AG09319 (cell line): ENCODE measurements around the gene WDR43.

ENCODE experiments used
- DNase-seq: peaks from one replicate; pipeline ENCODE4 v3.0.0-alpha.2; 2010; ENCODE audit warnings: low read depth; ENCODE audit errors: extremely low read depth
- TF ChIP-seq, protein P1 (sequence below): IDR thresholded peaks from 2 replicates; pipeline ENCODE4 v1.5.1; 2011; ENCODE audit warnings: low read depth, mild to moderate bottlenecking, inconsistent platforms, low read length, moderate library complexity

WDR43 gene

DNA sequence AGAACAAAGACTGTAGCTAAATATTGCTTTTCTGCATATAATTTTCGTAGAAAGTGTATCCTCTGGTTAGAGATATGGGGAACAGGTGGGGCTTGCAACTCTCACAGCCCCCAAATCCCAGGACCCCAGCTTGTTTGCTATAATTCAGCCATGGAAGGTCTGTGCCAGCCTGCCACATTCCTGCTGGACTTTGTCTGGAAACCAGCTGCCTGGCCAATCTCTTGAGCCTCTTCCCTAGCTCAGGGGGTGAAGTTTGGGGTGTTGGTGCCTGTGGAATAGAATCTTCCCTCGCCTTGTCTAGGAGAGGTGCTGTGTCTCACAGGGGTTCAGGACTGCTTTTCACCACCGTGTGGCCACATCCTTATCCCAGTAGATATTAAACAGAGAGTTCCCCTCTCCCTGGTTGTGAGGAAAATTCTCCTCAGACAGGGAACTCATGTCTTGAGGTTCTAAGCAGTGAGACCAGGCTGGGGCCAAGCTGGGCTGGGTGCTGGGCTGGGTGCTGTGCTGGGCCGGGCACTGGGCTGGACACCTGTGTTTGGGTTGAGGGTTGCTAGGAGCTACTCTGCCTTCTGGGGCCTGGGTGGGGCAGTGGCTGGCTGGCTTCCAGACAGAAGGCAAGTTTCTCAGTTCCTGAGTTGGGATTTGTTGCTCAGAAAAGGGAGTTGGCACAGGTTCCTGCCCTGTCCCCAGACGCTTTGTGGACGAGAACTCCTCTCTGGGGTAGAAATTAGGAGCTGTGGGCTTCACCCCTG is 98.9 kb downstream of the WDR43 start:
- DNase-seq, result no peak
- TF ChIP-seq, protein P1, sequence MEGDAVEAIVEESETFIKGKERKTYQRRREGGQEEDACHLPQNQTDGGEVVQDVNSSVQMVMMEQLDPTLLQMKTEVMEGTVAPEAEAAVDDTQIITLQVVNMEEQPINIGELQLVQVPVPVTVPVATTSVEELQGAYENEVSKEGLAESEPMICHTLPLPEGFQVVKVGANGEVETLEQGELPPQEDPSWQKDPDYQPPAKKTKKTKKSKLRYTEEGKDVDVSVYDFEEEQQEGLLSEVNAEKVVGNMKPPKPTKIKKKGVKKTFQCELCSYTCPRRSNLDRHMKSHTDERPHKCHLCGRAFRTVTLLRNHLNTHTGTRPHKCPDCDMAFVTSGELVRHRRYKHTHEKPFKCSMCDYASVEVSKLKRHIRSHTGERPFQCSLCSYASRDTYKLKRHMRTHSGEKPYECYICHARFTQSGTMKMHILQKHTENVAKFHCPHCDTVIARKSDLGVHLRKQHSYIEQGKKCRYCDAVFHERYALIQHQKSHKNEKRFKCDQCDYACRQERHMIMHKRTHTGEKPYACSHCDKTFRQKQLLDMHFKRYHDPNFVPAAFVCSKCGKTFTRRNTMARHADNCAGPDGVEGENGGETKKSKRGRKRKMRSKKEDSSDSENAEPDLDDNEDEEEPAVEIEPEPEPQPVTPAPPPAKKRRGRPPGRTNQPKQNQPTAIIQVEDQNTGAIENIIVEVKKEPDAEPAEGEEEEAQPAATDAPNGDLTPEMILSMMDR, result no peak

DNA sequence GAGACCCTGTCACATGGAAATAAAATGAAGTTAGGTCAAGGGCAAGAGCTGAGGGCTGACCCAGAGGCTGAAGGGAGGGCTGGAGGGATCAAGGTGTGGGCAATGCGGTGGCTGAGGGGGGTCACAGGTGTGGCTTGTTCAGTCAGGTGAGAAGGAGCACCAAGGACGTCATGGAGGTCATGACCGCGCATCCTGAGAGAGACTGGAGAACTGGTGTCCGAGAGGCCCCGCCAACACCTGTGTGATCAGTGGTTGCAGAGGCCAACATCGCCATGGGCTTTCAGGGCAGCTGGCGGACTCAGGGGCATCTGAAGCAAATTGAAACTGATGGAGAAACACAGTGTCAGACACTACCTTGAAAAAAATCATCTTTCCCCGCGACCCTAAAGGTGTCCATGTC is 99.6 kb downstream of the WDR43 start:
- TF ChIP-seq, protein P1, result no peak
- DNase-seq, result no peak

DNA sequence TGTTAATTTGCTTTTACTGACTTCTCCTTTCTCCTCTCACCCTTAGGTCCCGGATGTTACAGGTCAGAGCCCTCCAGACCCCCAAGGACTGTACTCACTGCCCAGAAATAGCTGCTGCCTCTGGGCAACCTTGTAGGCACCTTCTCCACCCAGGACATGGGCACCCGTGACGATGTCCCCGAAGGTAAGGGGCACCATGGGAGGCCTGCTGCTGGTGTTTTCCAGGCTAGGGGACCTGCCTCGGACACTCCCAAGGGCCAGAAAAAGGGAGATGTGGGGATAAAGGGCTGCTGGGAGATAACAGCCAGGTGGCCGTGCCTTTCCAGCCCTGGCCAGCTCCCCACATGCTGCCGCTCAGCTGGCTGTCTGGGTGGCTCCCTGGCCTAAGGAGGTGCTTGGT is 100.2 kb downstream of the WDR43 start:
- DNase-seq, result no peak
- TF ChIP-seq, protein P1, result no peak

GRCh38 chr2:28995765-28996750 is 101.6 kb downstream of the WDR43 start:
- TF ChIP-seq, protein P1, result no peak
- DNase-seq, result no peak

GRCh38 chr2:28997237-28997846 is 102.9 kb downstream of the WDR43 start:
- TF ChIP-seq, protein P1, result no peak
- DNase-seq, result no peak
